Mesothelial cell of epicardium (in vitro differentiated cells): Measurements from ENCODE around the gene SREK1IP1. TPM values are rescaled to one million over a fixed set of nuclear protein-coding genes. Genes with fewer than 3 reads are reported as not detected.

Experiments
- DNase-seq, 2 experiments: peaks; one replicate each; pipeline ENCODE4 v3.0.0; 2021; ENCODE audit warnings: low spot score in 2 of 2; ENCODE audit not compliant: unreplicated experiment in 2 of 2
- H3K27ac Mint-ChIP-seq: 2 replicates; pipeline ENCODE4 v1.8.0; 2021; ENCODE audit warnings: mixed read lengths
- H3K27me3 Mint-ChIP-seq: 2 replicates; pipeline ENCODE4 v1.8.0; 2021; ENCODE audit warnings: low read depth, mixed read lengths
- H3K36me3 Mint-ChIP-seq: 2 replicates; pipeline ENCODE4 v1.8.0; 2021; ENCODE audit warnings: mixed read lengths
- H3K4me1 Mint-ChIP-seq: 2 replicates; pipeline ENCODE4 v1.8.0; 2021; ENCODE audit warnings: mixed read lengths
- H3K4me3 Mint-ChIP-seq: 2 replicates; pipeline ENCODE4 v1.8.0; 2021; ENCODE audit warnings: mild to moderate bottlenecking, moderate library complexity, mixed read lengths
- H3K9me3 Mint-ChIP-seq: 2 replicates; pipeline ENCODE4 v1.8.0; 2021; ENCODE audit warnings: mixed read lengths
- total RNA-seq: library from RNA; stranded (reverse); gene quantifications from 3 replicates; pipeline ENCODE4 v1.2.1, GENCODE V29; 2021
- TF ChIP-seq, protein P1 (sequence below): fragments of 200-600 bp; sonication (generic); IDR thresholded peaks from one replicate; pipeline ENCODE4 v1.5.0; 2021; ENCODE audit warnings: antibody characterized with exemption; ENCODE audit not compliant: unreplicated experiment

Gene SREK1IP1
- total RNA-seq, 1 donor from 2014 or later, result 20.9 TPM

DNA sequence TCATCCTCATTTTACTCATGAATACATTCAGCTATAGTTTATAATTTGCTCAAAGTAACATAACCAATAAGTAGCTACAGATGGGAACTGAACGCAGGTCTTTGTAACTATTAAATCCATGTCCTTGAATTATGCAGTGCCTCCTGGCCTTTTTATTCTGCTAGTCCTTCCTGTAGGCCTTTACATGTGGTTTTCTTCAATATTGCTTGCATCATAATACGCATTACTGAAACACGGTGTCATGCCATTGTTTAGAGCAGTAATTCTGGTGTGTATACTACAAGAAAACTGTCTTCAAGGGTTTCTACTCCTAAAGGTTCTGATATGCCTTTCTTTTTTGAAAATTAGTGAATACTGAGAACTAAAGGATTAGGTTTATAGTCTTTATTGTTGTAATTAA is 21.0 kb upstream of the SREK1IP1 start:
- Mint-ChIP-seq H3K4me3 (no peak overlapping the region), H3K27ac (no peak overlapping the region), H3K4me1 (peaks cover 4% of the 10 kb centered on the region), H3K27me3 (no peaks in the 10 kb centered on the region), H3K9me3 (no peaks in the 10 kb centered on the region), H3K36me3 (peaks cover 7% of the 10 kb centered on the region)
- no peak for DNase-seq
- TF ChIP-seq, protein P1, sequence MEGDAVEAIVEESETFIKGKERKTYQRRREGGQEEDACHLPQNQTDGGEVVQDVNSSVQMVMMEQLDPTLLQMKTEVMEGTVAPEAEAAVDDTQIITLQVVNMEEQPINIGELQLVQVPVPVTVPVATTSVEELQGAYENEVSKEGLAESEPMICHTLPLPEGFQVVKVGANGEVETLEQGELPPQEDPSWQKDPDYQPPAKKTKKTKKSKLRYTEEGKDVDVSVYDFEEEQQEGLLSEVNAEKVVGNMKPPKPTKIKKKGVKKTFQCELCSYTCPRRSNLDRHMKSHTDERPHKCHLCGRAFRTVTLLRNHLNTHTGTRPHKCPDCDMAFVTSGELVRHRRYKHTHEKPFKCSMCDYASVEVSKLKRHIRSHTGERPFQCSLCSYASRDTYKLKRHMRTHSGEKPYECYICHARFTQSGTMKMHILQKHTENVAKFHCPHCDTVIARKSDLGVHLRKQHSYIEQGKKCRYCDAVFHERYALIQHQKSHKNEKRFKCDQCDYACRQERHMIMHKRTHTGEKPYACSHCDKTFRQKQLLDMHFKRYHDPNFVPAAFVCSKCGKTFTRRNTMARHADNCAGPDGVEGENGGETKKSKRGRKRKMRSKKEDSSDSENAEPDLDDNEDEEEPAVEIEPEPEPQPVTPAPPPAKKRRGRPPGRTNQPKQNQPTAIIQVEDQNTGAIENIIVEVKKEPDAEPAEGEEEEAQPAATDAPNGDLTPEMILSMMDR, result no peak

- peaks cover 7% of the 10 kb centered on the region for H3K36me3 Mint-ChIP-seq
- H3K9me3 Mint-ChIP-seq, result no peaks in the 10 kb centered on the region
- no peak for DNase-seq
- TF ChIP-seq, protein P1, result no peak
- no peaks in the 10 kb centered on the region for H3K27me3 Mint-ChIP-seq
- H3K27ac Mint-ChIP-seq, result no peak overlapping the region
- no peaks in the 10 kb centered on the region for H3K4me1 Mint-ChIP-seq
- no peak overlapping the region for H3K4me3 Mint-ChIP-seq
Observed at GRCh38 chr5:64788156-64788555, 19.7 kb upstream of the SREK1IP1 start.

- peaks cover 7% of the 10 kb centered on the region for H3K36me3 Mint-ChIP-seq
- DNase-seq, result no peak
- TF ChIP-seq, protein P1, result no peak
- H3K27me3 Mint-ChIP-seq, result no peaks in the 10 kb centered on the region
- no peaks in the 10 kb centered on the region for H3K4me1 Mint-ChIP-seq
- H3K4me3 Mint-ChIP-seq, result no peak overlapping the region
- no peaks in the 10 kb centered on the region for H3K9me3 Mint-ChIP-seq
- no peak overlapping the region for H3K27ac Mint-ChIP-seq
Observed at GRCh38 chr5:64786372-64786771, 17.9 kb upstream of the SREK1IP1 start.

GRCh38 chr5:64784451-64785025 is 16.0 kb upstream of the SREK1IP1 start:
- H3K4me3 Mint-ChIP-seq, result no peak overlapping the region
- H3K27ac Mint-ChIP-seq, result no peak overlapping the region
- peaks cover 3% of the 10 kb centered on the region for H3K36me3 Mint-ChIP-seq
- peak; percentile 47 to 70 for DNase-seq
- H3K27me3 Mint-ChIP-seq, result no peaks in the 10 kb centered on the region
- no peaks in the 10 kb centered on the region for H3K9me3 Mint-ChIP-seq
- no peaks in the 10 kb centered on the region for H3K4me1 Mint-ChIP-seq
- TF ChIP-seq, protein P1, result peak; percentile 87

DNA sequence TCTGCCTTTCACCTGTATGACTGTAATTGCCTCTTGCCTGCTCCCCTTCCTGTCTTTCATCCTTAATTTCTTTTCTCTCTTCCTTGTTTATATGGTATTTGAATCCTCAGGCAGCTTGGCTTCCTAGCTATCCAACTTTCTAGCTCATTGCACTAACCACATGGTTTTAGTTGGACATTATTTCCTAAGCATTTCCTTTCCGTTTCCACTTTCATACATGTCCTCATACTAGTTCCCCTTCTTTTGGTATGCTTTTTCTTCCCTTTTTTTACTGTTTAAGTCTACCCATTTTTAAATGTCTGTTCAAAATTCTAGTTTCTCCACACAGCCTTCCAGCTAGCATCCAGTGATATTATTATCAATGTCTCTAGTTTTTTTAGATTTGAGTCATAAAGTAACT is 6.8 kb upstream of the SREK1IP1 start:
- TF ChIP-seq, protein P1, result no peak
- Mint-ChIP-seq H3K27ac (no peak overlapping the region), H3K36me3 (no peaks in the 10 kb centered on the region), H3K4me1 (peaks cover under 1% of the 10 kb centered on the region), H3K9me3 (no peaks in the 10 kb centered on the region), H3K4me3 (no peak overlapping the region), H3K27me3 (no peaks in the 10 kb centered on the region)
- DNase-seq, result no peak

DNA sequence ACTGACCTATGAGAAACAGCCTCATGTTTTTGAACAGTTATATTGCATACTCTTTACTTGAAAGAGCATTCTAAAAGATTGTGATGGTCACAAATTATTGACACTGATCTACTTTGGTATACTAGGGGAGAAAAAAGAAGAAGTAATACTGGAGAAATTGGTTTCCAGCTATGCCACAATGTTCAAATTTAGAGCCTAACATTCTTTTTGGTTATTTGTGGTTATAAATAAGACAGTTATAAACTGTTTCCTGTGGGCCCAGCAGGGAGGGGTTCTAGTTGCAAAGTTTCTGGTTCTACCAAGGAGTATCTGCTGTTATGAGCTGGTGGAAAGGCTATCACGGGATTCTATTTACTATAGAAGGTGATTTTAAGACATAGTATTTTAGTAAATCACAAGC is 5.0 kb upstream of the SREK1IP1 start:
- Mint-ChIP-seq H3K4me3 (no peak overlapping the region), H3K27ac (no peak overlapping the region), H3K27me3 (no peaks in the 10 kb centered on the region), H3K9me3 (no peaks in the 10 kb centered on the region), H3K36me3 (no peaks in the 10 kb centered on the region), H3K4me1 (peaks cover 12% of the 10 kb centered on the region)
- TF ChIP-seq, protein P1, result no peak
- DNase-seq, result no peak
